Mesendoderm (in vitro differentiated cells): ENCODE results near the gene B9D1.
A peak's percentile ranks its signal among the peaks of the same experiment; 100 is the strongest.

ENCODE experiments used
- DNase-seq: peaks from one replicate; pipeline ENCODE4 v3.0.0; 2013
- H2AK5ac ChIP-seq: 2 replicates; pipeline ENCODE4 v1.6.1; 2013; ENCODE audit warnings: low read length, inconsistent platforms
- H2BK120ac ChIP-seq: 2 replicates; pipeline ENCODE4 v1.6.1; 2013; ENCODE audit warnings: low read depth, mild to moderate bottlenecking, low read length, moderate library complexity, mixed read lengths
- H2BK15ac ChIP-seq: replicated peaks from 2 replicates; pipeline ENCODE4 v1.6.1; 2013; ENCODE audit warnings: low read depth, mild to moderate bottlenecking, moderate library complexity
- H2BK5ac ChIP-seq: 2 replicates; pipeline ENCODE4 v1.6.1; 2013; ENCODE audit warnings: low read length, inconsistent platforms
- H3K18ac ChIP-seq: 2 replicates; pipeline ENCODE4 v1.6.1; 2013; ENCODE audit warnings: mild to moderate bottlenecking, low read length, mixed read lengths
- H3K23ac ChIP-seq: one replicate; pipeline ENCODE4 v1.6.1; 2013; ENCODE audit warnings: low read length
- H3K27ac ChIP-seq: 2 replicates; pipeline ENCODE4 v1.5.1; 2013; ENCODE audit warnings: low read depth, mild to moderate bottlenecking, inconsistent platforms, low read length, moderate library complexity
- H3K27me3 ChIP-seq: 2 replicates; pipeline ENCODE4 v1.6.1; 2013; ENCODE audit warnings: low read length, control low read depth, mild to moderate bottlenecking, inconsistent platforms; ENCODE audit not compliant: insufficient read depth, poor library complexity
- H3K36me3 ChIP-seq: 2 replicates; pipeline ENCODE4 v1.6.1; 2013; ENCODE audit warnings: low read length, inconsistent platforms; ENCODE audit not compliant: control insufficient read depth, insufficient read depth
- H3K4ac ChIP-seq: one replicate; pipeline ENCODE4 v1.6.1; 2013; ENCODE audit warnings: low read depth, mild to moderate bottlenecking, low read length, moderate library complexity
- H3K4me1 ChIP-seq: 2 replicates; pipeline ENCODE4 v1.6.1; 2013; ENCODE audit warnings: low read depth, low read length, inconsistent platforms; ENCODE audit not compliant: control insufficient read depth
- H3K4me2 ChIP-seq: 2 replicates; pipeline ENCODE4 v1.6.1; 2013; ENCODE audit warnings: low read length
- H3K4me3 ChIP-seq: 2 replicates; pipeline ENCODE4 v1.5.1; 2013; ENCODE audit warnings: mild to moderate bottlenecking, low read length
- H3K56ac ChIP-seq: one replicate; pipeline ENCODE4 v1.6.1; 2013; ENCODE audit warnings: low read length
- H3K79me1 ChIP-seq: 2 replicates; pipeline ENCODE4 v1.6.1; 2013; ENCODE audit warnings: low read length, inconsistent platforms
- H3K79me2 ChIP-seq: 2 replicates; pipeline ENCODE4 v1.6.1; 2013; ENCODE audit warnings: mild to moderate bottlenecking, low read length; ENCODE audit not compliant: control insufficient read depth, insufficient read depth
- H3K9ac ChIP-seq: 2 replicates; pipeline ENCODE4 v1.6.1; 2013; ENCODE audit warnings: low read length, inconsistent platforms
- H4K5ac ChIP-seq: one replicate; pipeline ENCODE4 v1.6.1; 2013; ENCODE audit warnings: low read length
- H4K8ac ChIP-seq: one replicate; pipeline ENCODE4 v1.6.1; 2013; ENCODE audit warnings: low read depth, mild to moderate bottlenecking, control low read depth, low read length, moderate library complexity
- whole genome bisulfite sequencing: extraction: QIAGEN DNeasy Blood & Tissue Kit; methylation state at CpG from one replicate; pipeline ENCODE4 v1.1.7; 2013; ENCODE audit warnings: low lambda C conversion rate, missing lambda C conversion rate; ENCODE audit not compliant: insufficient coverage; ENCODE audit errors: extremely low coverage; 5-methylcytosine and 5-hydroxymethylcytosine counted together

Gene B9D1

GRCh38 chr17:19392303-19392702, 29.8 kb upstream of the B9D1 start:
- H2AK5ac ChIP-seq: no peak overlapping the region
- H3K36me3 ChIP-seq: no peaks in the 10 kb centered on the region

DNA sequence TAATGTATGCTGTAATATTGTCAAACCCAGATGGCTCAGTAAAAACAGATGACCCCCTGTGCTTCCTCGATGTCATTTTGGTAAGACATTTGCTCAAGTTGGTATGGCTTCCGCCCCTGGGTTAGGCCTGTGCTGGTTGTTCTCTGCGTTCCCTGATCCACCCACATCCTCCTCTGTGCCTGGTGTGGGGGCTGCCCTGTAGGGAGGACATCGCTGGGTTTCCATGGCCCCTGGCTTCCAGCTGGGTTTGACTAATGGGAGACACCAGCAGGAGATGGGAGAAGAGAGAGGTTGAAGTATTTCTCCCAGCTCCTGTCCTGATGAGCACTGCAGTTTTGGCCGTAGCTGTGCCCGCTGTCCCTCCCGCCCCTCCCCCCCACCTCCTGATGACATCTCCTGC, 28.9 kb upstream of the B9D1 start:
- no peak overlapping the region for H3K27ac ChIP-seq
- no peaks in the 10 kb centered on the region for H3K36me3 ChIP-seq
- no CpG with 5 or more reads among the region's 7 CpGs for WGBS
- H2AK5ac ChIP-seq: peak overlapping the region; percentile 51
- H3K4me1 ChIP-seq: peaks cover 14% of the 10 kb centered on the region
- H3K79me1 ChIP-seq: peaks cover 1% of the 10 kb centered on the region
- no peak overlapping the region for H3K23ac ChIP-seq
- no peaks in the 10 kb centered on the region for H3K27me3 ChIP-seq
- no peak overlapping the region for H3K4me2 ChIP-seq
- H3K4me3 ChIP-seq: no peak overlapping the region
- no peak overlapping the region for H2BK15ac ChIP-seq
- DNase-seq: no peak
- H2BK5ac ChIP-seq: no peak overlapping the region
- no peak overlapping the region for H3K9ac ChIP-seq
- H4K5ac ChIP-seq: no peak overlapping the region
- peak overlapping the region; percentile 42 for H3K56ac ChIP-seq
- H3K79me2 ChIP-seq: peaks cover 2% of the 10 kb centered on the region
- no peak overlapping the region for H3K18ac ChIP-seq
- H4K8ac ChIP-seq: no peak overlapping the region
- no peak overlapping the region for H2BK120ac ChIP-seq
- H3K4ac ChIP-seq: no peak overlapping the region

More at GRCh38 chr17:19392303-19392702, 29.8 kb upstream of the B9D1 start:
- no peaks in the 10 kb centered on the region for H3K79me1 ChIP-seq
- no peak overlapping the region for H2BK5ac ChIP-seq
- H3K4ac ChIP-seq: no peak overlapping the region
- H4K8ac ChIP-seq: no peak overlapping the region
- no peak overlapping the region for H3K4me2 ChIP-seq
- no peak overlapping the region for H3K23ac ChIP-seq
- no peak overlapping the region for H3K27ac ChIP-seq
- H3K18ac ChIP-seq: no peak overlapping the region
- no peak for DNase-seq
- H3K79me2 ChIP-seq: no peaks in the 10 kb centered on the region
- no peaks in the 10 kb centered on the region for H3K27me3 ChIP-seq
- H3K4me3 ChIP-seq: no peak overlapping the region
- H2BK15ac ChIP-seq: no peak overlapping the region
- peak overlapping the region; percentile 10 for H3K56ac ChIP-seq
- H4K5ac ChIP-seq: no peak overlapping the region
- no CpG with 5 or more reads among the region's 7 CpGs for WGBS
- no peak overlapping the region for H3K9ac ChIP-seq
- no peak overlapping the region for H2BK120ac ChIP-seq
- H3K4me1 ChIP-seq: peaks cover 14% of the 10 kb centered on the region

GRCh38 chr17:19390951-19391350, 28.4 kb upstream of the B9D1 start:
- no peak overlapping the region for H2BK15ac ChIP-seq
- H3K18ac ChIP-seq: no peak overlapping the region
- H3K4ac ChIP-seq: no peak overlapping the region
- H2AK5ac ChIP-seq: peak overlapping the region; percentile 71
- no peak overlapping the region for H4K5ac ChIP-seq
- H3K4me3 ChIP-seq: no peak overlapping the region
- H3K27ac ChIP-seq: no peak overlapping the region
- peaks cover 6% of the 10 kb centered on the region for H3K79me2 ChIP-seq
- peaks cover 5% of the 10 kb centered on the region for H3K79me1 ChIP-seq
- H3K4me2 ChIP-seq: no peak overlapping the region
- H3K9ac ChIP-seq: no peak overlapping the region
- no peaks in the 10 kb centered on the region for H3K27me3 ChIP-seq
- H4K8ac ChIP-seq: no peak overlapping the region
- WGBS: no CpG with 5 or more reads among the region's 2 CpGs
- H3K4me1 ChIP-seq: peaks cover 18% of the 10 kb centered on the region
- peak overlapping the region; percentile 32 for H2BK5ac ChIP-seq
- DNase-seq: no peak
- peak overlapping the region; percentile 34 for H3K23ac ChIP-seq
- H3K36me3 ChIP-seq: no peaks in the 10 kb centered on the region
- H2BK120ac ChIP-seq: no peak overlapping the region
- peak overlapping the region; percentile 17 for H3K56ac ChIP-seq

GRCh38 chr17:19388791-19389785, 26.6 kb upstream of the B9D1 start:
- no peak overlapping the region for H3K4me2 ChIP-seq
- peaks cover 25% of the 10 kb centered on the region for H3K4me1 ChIP-seq
- peak overlapping the region; percentile 62 for H3K56ac ChIP-seq
- peak overlapping the region; percentile 56 for H2BK5ac ChIP-seq
- H3K36me3 ChIP-seq: peaks cover 5% of the 10 kb centered on the region
- H4K8ac ChIP-seq: no peak overlapping the region
- no peak overlapping the region for H3K27ac ChIP-seq
- peak overlapping the region; percentile 94 for H2AK5ac ChIP-seq
- H3K79me2 ChIP-seq: peaks cover 16% of the 10 kb centered on the region
- no peak overlapping the region for H3K9ac ChIP-seq
- no peak overlapping the region for H3K4me3 ChIP-seq
- H2BK15ac ChIP-seq: no peak overlapping the region
- H4K5ac ChIP-seq: no peak overlapping the region
- no peak overlapping the region for H3K23ac ChIP-seq
- no peak overlapping the region for H3K18ac ChIP-seq
- no CpG with 5 or more reads among the region's 5 CpGs for WGBS
- H2BK120ac ChIP-seq: no peak overlapping the region
- DNase-seq: no peak
- H3K79me1 ChIP-seq: peaks cover 7% of the 10 kb centered on the region
- H3K4ac ChIP-seq: no peak overlapping the region
- no peaks in the 10 kb centered on the region for H3K27me3 ChIP-seq

GRCh38 chr17:19387921-19388521, 25.5 kb upstream of the B9D1 start:
- H3K79me1 ChIP-seq: peaks cover 7% of the 10 kb centered on the region
- no peak overlapping the region for H3K23ac ChIP-seq
- H3K4me1 ChIP-seq: peaks cover 25% of the 10 kb centered on the region
- no peak overlapping the region for H3K4me3 ChIP-seq
- H4K8ac ChIP-seq: no peak overlapping the region
- peak overlapping the region; percentile 57 for H3K18ac ChIP-seq
- peak overlapping the region; percentile 80 for H3K56ac ChIP-seq
- H2AK5ac ChIP-seq: peak overlapping the region; percentile 85
- WGBS: no CpG with 5 or more reads among the region's 2 CpGs
- H3K27ac ChIP-seq: peak overlapping the region; percentile 78
- peaks cover 7% of the 10 kb centered on the region for H3K36me3 ChIP-seq
- H3K27me3 ChIP-seq: no peaks in the 10 kb centered on the region
- H3K9ac ChIP-seq: peak overlapping the region; percentile 55
- H2BK5ac ChIP-seq: peak overlapping the region; percentile 19
- H4K5ac ChIP-seq: peak overlapping the region; percentile 8
- peak overlapping the region; percentile 95 for H3K4ac ChIP-seq
- H2BK15ac ChIP-seq: peak overlapping the region; percentile 10
- DNase-seq: peak; percentile 89
- no peak overlapping the region for H3K4me2 ChIP-seq
- H2BK120ac ChIP-seq: peak overlapping the region; percentile 65
- H3K79me2 ChIP-seq: peaks cover 16% of the 10 kb centered on the region
